HG03196 (cell line): ENCODE results near the gene GRM4.

Experiments
- ATAC-seq: cut with Tn5 transposase; IDR thresholded peaks from one replicate; pipeline ENCODE4 v1.9.1; 2021; ENCODE audit not compliant: unreplicated experiment

Gene GRM4

GRCh38 chr6:34065466-34066217 is 80.2 kb downstream of the GRM4 start:
- no peak for ATAC-seq

DNA sequence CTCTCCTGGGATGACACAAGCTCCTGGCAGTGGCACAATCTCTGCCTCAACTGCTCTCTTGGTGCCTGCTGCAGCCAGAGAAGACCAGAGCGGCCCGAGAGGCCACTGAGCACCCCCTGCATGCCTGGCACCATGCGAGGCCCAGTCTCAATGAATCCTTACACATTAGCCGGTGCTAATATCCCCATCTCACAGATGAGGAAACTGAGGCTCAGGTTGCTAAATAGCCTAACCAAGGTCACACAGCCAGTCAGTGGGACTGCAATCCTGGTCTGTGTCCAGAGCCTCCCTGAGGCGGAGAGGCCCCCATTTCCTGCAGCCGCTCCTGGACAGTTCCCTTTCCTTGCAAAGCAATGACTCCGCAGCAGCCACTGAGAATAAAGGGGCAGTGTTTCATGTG is 81.2 kb downstream of the GRM4 start:
- ATAC-seq: no peak

DNA sequence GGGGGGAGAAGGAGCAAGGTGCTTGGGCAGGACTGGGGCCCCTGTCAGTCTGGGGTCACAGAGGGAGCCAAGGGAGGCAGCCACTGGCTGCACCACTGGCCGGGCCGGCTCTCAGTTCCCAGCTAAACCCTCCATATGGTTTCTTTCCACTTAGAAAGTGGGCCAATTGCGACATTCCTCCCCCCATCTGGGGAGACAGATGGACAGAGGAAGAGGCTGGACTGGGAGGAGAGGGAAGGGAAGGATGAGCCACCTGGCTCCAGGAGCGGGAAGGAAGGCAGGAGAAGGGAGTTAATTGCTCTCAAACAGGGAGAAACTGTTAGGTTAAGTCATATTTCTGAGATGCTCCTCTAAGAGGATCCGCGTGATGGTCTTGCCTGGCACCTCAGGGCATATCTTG is 82.2 kb downstream of the GRM4 start:
- ATAC-seq: no peak

DNA sequence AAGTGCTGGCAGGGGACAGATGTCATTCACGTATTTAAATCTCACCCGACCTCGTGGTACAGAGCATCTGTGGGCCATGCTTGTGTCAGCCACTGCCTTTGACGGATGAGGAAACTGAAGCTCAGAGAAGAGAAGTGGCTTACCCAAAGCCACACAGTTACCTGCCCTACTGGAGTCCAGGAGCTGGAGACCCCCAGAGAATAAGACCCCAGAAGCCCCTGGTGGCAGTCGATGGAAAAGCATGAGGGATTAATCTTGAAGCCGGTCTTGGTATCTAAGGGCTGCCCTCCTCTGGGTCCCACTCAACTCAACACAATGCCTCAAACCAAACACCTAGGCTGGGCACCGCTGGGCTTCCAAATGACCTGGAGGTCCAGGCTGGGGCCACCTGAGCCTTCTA is 83.1 kb downstream of the GRM4 start:
- ATAC-seq: no peak

GRCh38 chr6:34062156-34062555 is 83.7 kb downstream of the GRM4 start:
- ATAC-seq: no peak

GRCh38 chr6:34061348-34061747 is 84.5 kb downstream of the GRM4 start:
- ATAC-seq: no peak

DNA sequence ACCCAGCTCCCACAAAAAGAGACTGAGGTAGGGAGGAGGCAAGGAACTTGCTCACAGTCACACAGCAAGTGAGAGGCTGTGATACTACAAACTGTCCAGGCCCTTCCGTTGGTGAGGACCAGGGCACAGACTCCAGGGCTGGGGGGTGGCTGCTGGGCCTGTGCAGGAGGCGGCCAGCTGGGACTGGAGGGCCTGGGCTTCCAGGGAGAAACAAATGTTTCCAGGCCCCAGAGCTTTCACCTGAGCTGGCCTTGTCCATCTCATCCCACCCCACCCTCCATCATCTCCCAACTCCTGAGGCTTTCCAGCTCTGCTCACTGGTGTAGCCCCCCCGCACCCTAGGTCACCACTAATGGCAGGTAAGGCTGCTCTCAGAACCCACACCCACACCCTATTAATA is 86.0 kb downstream of the GRM4 start:
- no peak for ATAC-seq

GRCh38 chr6:34059136-34059731 is 86.7 kb downstream of the GRM4 start:
- no peak for ATAC-seq

DNA sequence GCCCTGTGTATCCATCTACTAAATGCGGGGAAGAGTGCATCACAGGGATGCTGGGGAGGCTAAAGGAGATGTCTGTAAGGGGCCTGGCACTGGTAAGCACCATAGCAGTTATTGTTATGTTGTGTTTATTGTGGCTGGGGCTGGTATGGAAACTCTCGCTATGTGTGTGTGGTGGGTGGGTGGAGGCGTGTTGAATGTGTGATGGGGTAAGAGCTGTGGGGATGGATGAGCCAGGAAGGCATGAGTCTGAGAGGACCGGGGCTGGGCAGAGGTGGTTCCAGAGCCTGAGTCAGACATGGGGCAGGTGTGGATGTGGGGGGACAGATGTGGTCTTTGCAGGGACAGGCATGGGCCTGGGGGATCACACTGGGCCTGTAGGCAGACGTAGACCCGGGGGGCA is 88.1 kb downstream of the GRM4 start:
- no peak for ATAC-seq

GRCh38 chr6:34057191-34057590 is 88.7 kb downstream of the GRM4 start:
- ATAC-seq: no peak

- ATAC-seq: no peak
Observed at GRCh38 chr6:34056305-34057108, 89.4 kb downstream of the GRM4 start.

DNA sequence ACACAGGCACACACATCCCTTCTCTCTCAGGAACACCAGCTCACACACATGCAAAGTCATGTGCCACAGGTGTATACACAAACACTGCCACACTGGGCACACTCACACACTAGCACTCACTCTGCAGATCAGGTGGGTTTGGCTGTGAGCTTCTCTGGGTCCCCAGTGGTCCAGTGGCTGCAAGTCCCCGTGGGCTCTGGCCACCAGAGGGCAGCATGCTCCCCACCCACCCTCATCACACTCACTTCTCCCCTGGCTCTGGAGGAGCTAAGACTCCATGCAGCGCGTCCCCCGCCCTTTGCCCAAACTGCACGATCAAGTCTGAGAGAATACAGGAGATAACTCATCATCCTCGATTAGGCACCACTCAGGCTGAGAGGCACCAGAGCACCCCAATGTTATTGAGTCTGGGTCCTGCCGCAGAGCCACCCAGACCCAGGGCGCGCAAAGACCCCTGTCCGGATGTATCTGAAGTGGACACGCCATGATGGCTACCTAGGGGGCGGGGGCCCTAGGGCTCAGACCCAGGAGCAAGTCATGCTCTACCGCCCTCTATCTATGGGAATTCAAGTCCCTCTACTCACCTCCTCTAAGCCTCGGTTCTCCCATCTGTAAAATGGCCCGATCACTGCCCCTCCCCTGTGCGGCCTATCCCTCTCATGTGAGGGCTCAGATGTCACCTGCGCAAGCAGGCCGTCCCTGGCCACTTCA is 90.5 kb downstream of the GRM4 start:
- ATAC-seq: no peak

GRCh38 chr6:34053721-34054120 is 92.2 kb downstream of the GRM4 start:
- ATAC-seq: no peak

- ATAC-seq: no peak
Observed at GRCh38 chr6:34052918-34053608, 92.8 kb downstream of the GRM4 start.

GRCh38 chr6:34052071-34052825 is 93.6 kb downstream of the GRM4 start:
- ATAC-seq: no peak

DNA sequence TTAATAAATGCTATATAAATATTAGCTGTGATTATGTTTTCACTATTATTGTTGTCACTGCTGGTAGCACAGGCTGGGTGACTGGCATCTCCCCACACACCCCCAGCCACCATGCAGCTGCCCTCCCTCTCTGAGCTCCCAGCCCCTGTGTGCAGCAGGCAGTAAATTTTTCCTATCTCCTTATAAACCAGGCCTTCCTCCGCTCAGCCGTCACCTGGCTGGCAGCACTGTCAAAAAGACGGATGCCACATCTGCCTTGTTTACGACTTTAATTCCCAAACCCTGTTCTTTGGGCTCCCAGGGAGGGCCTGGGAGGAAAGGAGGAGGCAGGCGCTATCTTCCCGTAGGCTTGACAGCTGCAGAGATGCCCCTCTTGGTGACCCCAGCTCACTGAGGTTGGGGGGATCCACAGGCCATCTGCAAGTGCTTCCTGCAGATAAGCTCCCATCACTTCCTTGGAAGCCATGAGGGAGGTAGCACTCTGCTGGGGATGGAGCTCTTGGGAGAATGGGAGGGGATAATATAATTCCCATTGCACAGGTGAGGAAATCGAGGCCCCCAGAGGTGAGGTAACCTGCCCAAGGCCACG is 94.5 kb downstream of the GRM4 start:
- no peak for ATAC-seq

DNA sequence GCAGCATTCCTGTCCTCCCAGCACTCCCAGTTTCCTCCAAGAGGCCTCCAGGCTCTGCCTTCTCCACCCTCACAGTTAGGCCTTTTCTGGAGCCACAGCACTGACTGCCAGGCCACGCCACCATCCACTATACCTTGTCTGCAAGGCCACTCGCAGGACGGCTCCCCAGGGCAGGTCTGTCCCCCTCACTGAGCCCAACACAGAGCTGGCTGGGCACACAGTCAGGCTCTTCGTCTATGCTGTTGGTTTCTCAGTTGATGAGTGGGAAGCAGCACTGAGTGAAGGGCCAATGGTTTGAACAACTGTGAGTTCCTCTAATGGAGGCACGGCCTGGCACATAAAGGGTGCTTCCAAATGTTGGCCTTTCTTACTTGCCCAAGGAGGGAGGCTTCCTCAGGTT is 95.2 kb downstream of the GRM4 start:
- no peak for ATAC-seq

DNA sequence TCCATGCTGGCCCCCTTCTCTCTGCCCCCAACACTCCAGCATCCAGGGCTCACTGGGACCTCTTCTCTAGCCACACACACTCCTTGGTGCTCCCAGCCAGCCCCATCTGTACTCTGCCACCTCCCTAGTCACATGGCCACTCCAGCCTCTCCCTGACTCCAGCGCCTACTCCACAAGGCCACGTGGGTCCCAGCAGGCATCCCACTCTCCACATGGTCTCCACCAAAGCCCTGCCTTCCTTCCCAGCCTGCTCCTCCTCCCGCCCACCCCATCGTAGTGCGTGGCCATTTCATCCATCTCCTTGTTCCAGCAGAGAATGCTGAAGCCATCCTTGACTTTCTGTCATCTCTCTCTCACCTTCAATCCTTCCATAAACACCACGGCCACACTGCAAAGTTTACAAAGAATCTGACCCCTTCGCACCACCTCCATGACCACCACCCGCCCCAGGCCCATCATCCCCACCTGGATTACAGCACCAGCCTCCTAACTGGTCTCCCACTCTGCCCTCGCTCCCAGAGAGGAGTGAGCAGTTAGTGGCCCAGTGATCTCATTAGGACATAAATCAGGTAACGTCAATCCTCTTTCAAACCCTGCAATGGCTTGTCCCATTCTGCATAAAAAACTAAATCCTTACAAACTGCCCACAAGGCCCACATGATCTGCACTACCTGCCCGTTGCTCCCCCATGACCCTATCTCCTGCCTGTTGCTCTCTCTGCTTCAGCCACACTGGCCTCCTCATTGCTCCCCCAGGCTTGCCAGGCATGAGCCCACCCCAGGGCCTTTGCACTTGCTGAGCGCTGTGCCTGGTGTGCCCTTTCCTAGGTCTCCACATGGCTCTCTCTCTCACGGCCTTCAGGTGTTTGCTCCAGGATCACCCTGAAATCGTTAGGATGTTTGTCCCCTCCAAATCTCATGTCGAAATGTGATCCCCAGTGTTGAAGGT is 96.2 kb downstream of the GRM4 start:
- no peak for ATAC-seq
